Neural progenitor cell (in vitro differentiated cells): Measurements from ENCODE around the gene IL4I1. TPM values are rescaled to one million over a fixed set of nuclear protein-coding genes. Genes with fewer than 3 reads are reported as not detected.
A peak's percentile ranks its signal among the peaks of the same experiment; 100 is the strongest.

Experiments used
- DNase-seq: peaks from one replicate; pipeline ENCODE4 v3.0.0-alpha.2; 2016; ENCODE audit warnings: low spot score
- H2AFZ ChIP-seq: fragments of 200-600 bp; sonication (generic); replicated peaks from 2 replicates; pipeline ENCODE4 v1.6.1; 2016; ENCODE audit warnings: antibody characterized with exemption
- H3F3A ChIP-seq: fragments of 200-600 bp; sonication (generic); 2 replicates; pipeline ENCODE4 v1.6.1; 2016; ENCODE audit warnings: antibody characterized with exemption, low read depth
- H3K27ac ChIP-seq: fragments of 200-600 bp; sonication (generic); 2 replicates; pipeline ENCODE4 v1.5.1; 2016; ENCODE audit warnings: mild to moderate bottlenecking
- H3K27me3 ChIP-seq: fragments of 200-600 bp; sonication (generic); 2 replicates; pipeline ENCODE4 v1.6.1; 2016; ENCODE audit warnings: mild to moderate bottlenecking, moderate library complexity
- H3K36me3 ChIP-seq: fragments of 200-600 bp; sonication (generic); 2 replicates; pipeline ENCODE4 v1.5.1; 2016
- H3K4me1 ChIP-seq: fragments of 200-600 bp; sonication (generic); 2 replicates; pipeline ENCODE4 v1.6.1; 2016; ENCODE audit warnings: mixed run types
- H3K4me2 ChIP-seq: fragments of 200-600 bp; sonication (generic); 2 replicates; pipeline ENCODE4 v1.6.1; 2016
- H3K4me3 ChIP-seq: fragments of 200-600 bp; sonication (generic); 2 replicates; pipeline ENCODE4 v1.5.1; 2016
- H3K79me2 ChIP-seq: fragments of 200-600 bp; sonication (generic); 2 replicates; pipeline ENCODE4 v1.6.1; 2016; ENCODE audit warnings: low read depth
- H3K9ac ChIP-seq: fragments of 200-600 bp; sonication (generic); 2 replicates; pipeline ENCODE4 v1.6.1; 2016
- H3K9me3 ChIP-seq: fragments of 200-600 bp; sonication (generic); 2 replicates; pipeline ENCODE4 v1.5.1; 2016; ENCODE audit warnings: low read depth
- H4K20me1 ChIP-seq: fragments of 200-600 bp; sonication (generic); 2 replicates; pipeline ENCODE4 v1.6.1; 2016; ENCODE audit warnings: low read depth
- H3K27ac Mint-ChIP-seq: 3 replicates; pipeline ENCODE4 v1.8.0; 2021; ENCODE audit warnings: mixed read lengths
- H3K27me3 Mint-ChIP-seq: 2 replicates; pipeline ENCODE4 v1.8.0; 2022; ENCODE audit warnings: low read depth, mild to moderate bottlenecking, inconsistent platforms, moderate library complexity, mixed read lengths; ENCODE audit not compliant: insufficient read depth
- H3K36me3 Mint-ChIP-seq: 3 replicates; pipeline ENCODE4 v1.8.0; 2021; ENCODE audit warnings: mixed read lengths
- H3K4me1 Mint-ChIP-seq: 3 replicates; pipeline ENCODE4 v1.8.0; 2021; ENCODE audit warnings: mixed read lengths
- H3K4me3 Mint-ChIP-seq: 3 replicates; pipeline ENCODE4 v1.8.0; 2021; ENCODE audit warnings: mild to moderate bottlenecking, moderate library complexity, mixed read lengths
- H3K9me3 Mint-ChIP-seq: 3 replicates; pipeline ENCODE4 v1.8.0; 2020; ENCODE audit warnings: mixed read lengths
- CTCF ChIP-seq: fragments of 200-600 bp; sonication (generic); IDR thresholded peaks from 2 replicates; pipeline ENCODE4 v1.5.1; 2017; ENCODE audit warnings: antibody characterized with exemption, mild to moderate bottlenecking
- EZH2 ChIP-seq: fragments of 200-600 bp; sonication (generic); IDR thresholded peaks from 2 replicates; pipeline ENCODE4 v1.6.1; 2017; ENCODE audit warnings: antibody characterized with exemption, mild to moderate bottlenecking, moderate library complexity
- EZH2phosphoT487 ChIP-seq: fragments of 200-600 bp; sonication (generic); IDR thresholded peaks from 2 replicates; pipeline ENCODE4 v1.6.1; 2017; ENCODE audit warnings: antibody characterized with exemption
- total RNA-seq: library from RNA; depleted of rRNA; stranded (reverse); fragments of >200 nt; gene quantifications from 2 replicates; pipeline ENCODE4 v1.2.3, GENCODE V29; 2015; ENCODE audit warnings: low replicate concordance

Gene IL4I1
- total RNA-seq, 1 donor from 2014 or later, result not detected

- no peak overlapping the region for H3K4me2 ChIP-seq
- H3K79me2 ChIP-seq, result peaks cover 100% of the 10 kb centered on the region
- Mint-ChIP-seq H3K27ac (no peak overlapping the region), H3K27me3 (peaks cover 9% of the 10 kb centered on the region), H3K4me1 (peaks cover 24% of the 10 kb centered on the region), H3K9me3 (no peaks in the 10 kb centered on the region), H3K4me3 (peak overlapping the region; percentile 41), H3K36me3 (peaks cover 32% of the 10 kb centered on the region)
- no peaks in the 10 kb centered on the region for H3K9me3 ChIP-seq
- H4K20me1 ChIP-seq, result peaks cover 97% of the 10 kb centered on the region
- no peaks in the 10 kb centered on the region for H3K4me1 ChIP-seq
- no peak for DNase-seq
- no peaks in the 10 kb centered on the region for H3K36me3 ChIP-seq
- H3K27me3 ChIP-seq, result no peaks in the 10 kb centered on the region
- no peak overlapping the region for H3K27ac ChIP-seq
- no peak overlapping the region for H3K4me3 ChIP-seq
- peaks cover 15% of the 10 kb centered on the region for H3F3A ChIP-seq
- H3K9ac ChIP-seq, result no peak overlapping the region
- TF ChIP-seq CTCF (no peak), EZH2 (no peak), EZH2phosphoT487 (no peak)
- no peak overlapping the region for H2AFZ ChIP-seq
Measured at GRCh38 chr19:49920624-49921363, 24.1 kb upstream of the IL4I1 start.

GRCh38 chr19:49918089-49918488 is 21.4 kb upstream of the IL4I1 start:
- DNase-seq, result no peak
- peaks cover 94% of the 10 kb centered on the region for H4K20me1 ChIP-seq
- peaks cover 11% of the 10 kb centered on the region for H3F3A ChIP-seq
- no peaks in the 10 kb centered on the region for H3K36me3 ChIP-seq
- Mint-ChIP-seq H3K9me3 (peaks cover 3% of the 10 kb centered on the region), H3K27me3 (peaks cover 3% of the 10 kb centered on the region), H3K4me3 (peak overlapping the region; percentile 33), H3K4me1 (peaks cover 16% of the 10 kb centered on the region), H3K27ac (no peak overlapping the region), H3K36me3 (peaks cover 50% of the 10 kb centered on the region)
- no peak for TF ChIP-seq EZH2phosphoT487
- TF ChIP-seq EZH2, result no peak
- no peaks in the 10 kb centered on the region for H3K27me3 ChIP-seq
- peaks cover 99% of the 10 kb centered on the region for H3K79me2 ChIP-seq
- no peak overlapping the region for H3K9ac ChIP-seq
- H3K27ac ChIP-seq, result no peak overlapping the region
- no peak overlapping the region for H3K4me3 ChIP-seq
- H3K4me2 ChIP-seq, result no peak overlapping the region
- H2AFZ ChIP-seq, result no peak overlapping the region
- no peaks in the 10 kb centered on the region for H3K4me1 ChIP-seq
- no peaks in the 10 kb centered on the region for H3K9me3 ChIP-seq

- Histone ChIP-seq H2AFZ (no peak overlapping the region), H3K4me1 (no peaks in the 10 kb centered on the region), H4K20me1 (peaks cover 90% of the 10 kb centered on the region), H3K4me3 (no peak overlapping the region), H3K4me2 (no peak overlapping the region), H3K36me3 (no peaks in the 10 kb centered on the region), H3K9ac (no peak overlapping the region), H3K9me3 (no peaks in the 10 kb centered on the region), H3K27ac (no peak overlapping the region), H3F3A (peaks cover 11% of the 10 kb centered on the region), H3K79me2 (peaks cover 99% of the 10 kb centered on the region), H3K27me3 (no peaks in the 10 kb centered on the region)
- Mint-ChIP-seq H3K36me3 (peaks cover 51% of the 10 kb centered on the region), H3K4me3 (no peak overlapping the region), H3K4me1 (peaks cover 12% of the 10 kb centered on the region), H3K27ac (no peak overlapping the region), H3K9me3 (peaks cover 3% of the 10 kb centered on the region), H3K27me3 (peaks cover 7% of the 10 kb centered on the region)
- peak; percentile 49 for DNase-seq
- TF ChIP-seq CTCF, result peak; percentile 46
- TF ChIP-seq EZH2phosphoT487, result no peak
Measured at GRCh38 chr19:49916839-49917733, 20.4 kb upstream of the IL4I1 start.
